ENCODE data around the gene C19orf38. TPM values are rescaled to one million over a fixed set of nuclear protein-coding genes. Genes with fewer than 3 reads are reported as not detected.

Gene C19orf38
- 0.22 and 1.5 TPM in 2 replicates for total RNA-seq (2014; rRNA removed; shearing (Covaris generic))

GRCh38 chr19:10848230-10848856 is at the start of gene C19orf38:
TSS of gene C19orf38 (plus strand) at chr19:10848415. CDS start at chr19:10848509, 94 bp downstream.
- DNase-seq (ENCODE audit: low spot score): no peak

- DNase-seq (ENCODE audit: low spot score): no peak
These were observed 47.7 kb upstream of the C19orf38 start for GRCh38 chr19:10800488-10800887.

- no peak for DNase-seq (ENCODE audit: low spot score)
These were observed 45.7 kb upstream of the C19orf38 start for GRCh38 chr19:10802479-10802878.

GRCh38 chr19:10803252-10803651 is 45.0 kb upstream of the C19orf38 start:
- DNase-seq (ENCODE audit: low spot score): no peak

- no peak for DNase-seq (ENCODE audit: low spot score)
These were observed 43.0 kb upstream of the C19orf38 start for GRCh38 chr19:10805065-10805757.

- DNase-seq (ENCODE audit: low spot score): no peak
These were observed 42.4 kb upstream of the C19orf38 start for GRCh38 chr19:10805758-10806247.

GRCh38 chr19:10808937-10809649 is 39.1 kb upstream of the C19orf38 start:
- DNase-seq (ENCODE audit: low spot score): peak; percentile 79

GRCh38 chr19:10809651-10810285 is 38.4 kb upstream of the C19orf38 start:
- DNase-seq (ENCODE audit: low spot score): no peak

- no peak for DNase-seq (ENCODE audit: low spot score)
These were observed 36.7 kb upstream of the C19orf38 start for GRCh38 chr19:10811391-10812111.

GRCh38 chr19:10812196-10812595 is 36.0 kb upstream of the C19orf38 start:
- peak; percentile 30 for DNase-seq (ENCODE audit: low spot score)

- DNase-seq (ENCODE audit: low spot score): peak; percentile 93
These were observed 35.3 kb upstream of the C19orf38 start for GRCh38 chr19:10812902-10813404.

- DNase-seq (ENCODE audit: low spot score): no peak
These were observed 33.1 kb upstream of the C19orf38 start for GRCh38 chr19:10815007-10815536.

- no peak for DNase-seq (ENCODE audit: low spot score)
These were observed 32.1 kb upstream of the C19orf38 start for GRCh38 chr19:10815969-10816644.

- no peak for DNase-seq (ENCODE audit: low spot score)
These were observed 31.5 kb upstream of the C19orf38 start for GRCh38 chr19:10816691-10817090.

- DNase-seq (ENCODE audit: low spot score): no peak
These were observed 30.8 kb upstream of the C19orf38 start for GRCh38 chr19:10817291-10818038.

- no peak for DNase-seq (ENCODE audit: low spot score)
These were observed 29.7 kb upstream of the C19orf38 start for GRCh38 chr19:10818301-10819123.

GRCh38 chr19:10819124-10820060 is 28.8 kb upstream of the C19orf38 start:
- DNase-seq (ENCODE audit: low spot score): no peak

GRCh38 chr19:10820173-10820572 is 28.0 kb upstream of the C19orf38 start:
- DNase-seq (ENCODE audit: low spot score): no peak

Measured in A172 (cell line).